ENCODE data around the gene LAMA1.

- TF ChIP-seq POLR2A (IDR thresholded peaks at IDR 0.05) (no peak), POLR2AphosphoS5 (IDR thresholded peaks at IDR 0.05) (no peak)
- TF ChIP-seq, protein P1, sequence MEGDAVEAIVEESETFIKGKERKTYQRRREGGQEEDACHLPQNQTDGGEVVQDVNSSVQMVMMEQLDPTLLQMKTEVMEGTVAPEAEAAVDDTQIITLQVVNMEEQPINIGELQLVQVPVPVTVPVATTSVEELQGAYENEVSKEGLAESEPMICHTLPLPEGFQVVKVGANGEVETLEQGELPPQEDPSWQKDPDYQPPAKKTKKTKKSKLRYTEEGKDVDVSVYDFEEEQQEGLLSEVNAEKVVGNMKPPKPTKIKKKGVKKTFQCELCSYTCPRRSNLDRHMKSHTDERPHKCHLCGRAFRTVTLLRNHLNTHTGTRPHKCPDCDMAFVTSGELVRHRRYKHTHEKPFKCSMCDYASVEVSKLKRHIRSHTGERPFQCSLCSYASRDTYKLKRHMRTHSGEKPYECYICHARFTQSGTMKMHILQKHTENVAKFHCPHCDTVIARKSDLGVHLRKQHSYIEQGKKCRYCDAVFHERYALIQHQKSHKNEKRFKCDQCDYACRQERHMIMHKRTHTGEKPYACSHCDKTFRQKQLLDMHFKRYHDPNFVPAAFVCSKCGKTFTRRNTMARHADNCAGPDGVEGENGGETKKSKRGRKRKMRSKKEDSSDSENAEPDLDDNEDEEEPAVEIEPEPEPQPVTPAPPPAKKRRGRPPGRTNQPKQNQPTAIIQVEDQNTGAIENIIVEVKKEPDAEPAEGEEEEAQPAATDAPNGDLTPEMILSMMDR (IDR thresholded peaks at IDR 0.05), result no peak
These were observed 135.2 kb downstream of the LAMA1 start for GRCh38 chr18:6982398-6982797.
